HepG2 (cell line): ENCODE measurements around the gene TRMT112. TPM values are rescaled to one million over a fixed set of nuclear protein-coding genes. Genes with fewer than 3 reads are reported as not detected.

Source experiments
- ATF1 ChIP-seq: IDR thresholded peaks from 2 replicates; pipeline ENCODE4 v1.6.1; 2016; ENCODE audit warnings: mild to moderate bottlenecking, control low read depth
- CBFB ChIP-seq: sonication (generic); formaldehyde crosslinking; IDR thresholded peaks from 2 replicates; pipeline ENCODE4 v1.4.0; 2020; ENCODE audit warnings: missing genetic modification reagents
- CEBPB ChIP-seq: IDR thresholded peaks from 2 replicates; pipeline ENCODE4 v1.6.1; 2011; ENCODE audit warnings: low read depth, low read length, improper control_type of control experiment, borderline replicate concordance
- GABPA ChIP-seq, 2 experiments: IDR thresholded peaks; 2 replicates each; pipeline ENCODE4 v1.6.1; 2011 to 2016; ENCODE audit warnings: low read depth in 2 of 2, low read length in 1 of 2, missing biosample characterization in 1 of 2, missing genetic modification characterization in 1 of 2
- HBP1 ChIP-seq: IDR thresholded peaks from 2 replicates; pipeline ENCODE4 v1.6.1; 2016; ENCODE audit warnings: low read depth, control low read depth
- KLF11 ChIP-seq: IDR thresholded peaks from 2 replicates; pipeline ENCODE4 v1.6.1; 2016; ENCODE audit warnings: missing compliant biosample characterization
- PAF1 ChIP-seq: IDR thresholded peaks from 2 replicates; pipeline ENCODE4 v1.6.1; 2016; ENCODE audit warnings: missing genetic modification reagents, missing compliant biosample characterization
- RFX3 ChIP-seq: IDR thresholded peaks from 2 replicates; pipeline ENCODE4 v1.6.1; 2016; ENCODE audit warnings: missing biosample characterization, missing genetic modification reagents
- SNAPC5 ChIP-seq: sonication (generic); formaldehyde crosslinking; IDR thresholded peaks from 2 replicates; pipeline ENCODE4 v1.8.1; 2023; ENCODE audit warnings: mild to moderate bottlenecking, missing genetic modification reagents, borderline replicate concordance
- SOX6 ChIP-seq, 2 experiments: fragments of 450-650 bp in 1 of 2; sonication (generic) in 1 of 2; formaldehyde crosslinking in 1 of 2; IDR thresholded peaks; 2 replicates each; pipeline versions ENCODE4 v1.4.0 to v1.6.1; 2017 to 2020; ENCODE audit warnings: antibody characterized with exemption in 1 of 2, mild to moderate bottlenecking in 1 of 2, missing genetic modification reagents in 1 of 2
- TAF1 ChIP-seq: sonication (generic); formaldehyde crosslinking; IDR thresholded peaks from 2 replicates; pipeline ENCODE4 v1.4.0; 2020; ENCODE audit warnings: missing genetic modification reagents
- TIGD3 ChIP-seq: sonication (generic); formaldehyde crosslinking; IDR thresholded peaks from 2 replicates; pipeline ENCODE4 v1.5.1; 2020; ENCODE audit warnings: mild to moderate bottlenecking, missing genetic modification reagents, borderline replicate concordance
- ZBTB14 ChIP-seq: sonication (generic); formaldehyde crosslinking; IDR thresholded peaks from 2 replicates; pipeline ENCODE4 v1.4.0; 2020; ENCODE audit warnings: missing genetic modification reagents
- ZNF230 ChIP-seq: sonication (generic); formaldehyde crosslinking; IDR thresholded peaks from 2 replicates; pipeline ENCODE4 v1.4.0; 2020; ENCODE audit warnings: mild to moderate bottlenecking, missing genetic modification reagents
- ZNF614 ChIP-seq: IDR thresholded peaks from 2 replicates; pipeline ENCODE4 v1.6.1; 2018; ENCODE audit warnings: missing biosample characterization, missing genetic modification reagents, inconsistent platforms, borderline replicate concordance
- ZNF768 ChIP-seq: sonication (generic); formaldehyde crosslinking; IDR thresholded peaks from 2 replicates; pipeline ENCODE4 v1.4.0; 2020; ENCODE audit warnings: missing genetic modification reagents
- ZSCAN12 ChIP-seq: sonication (generic); formaldehyde crosslinking; IDR thresholded peaks from 2 replicates; pipeline ENCODE4 v1.9.0; 2021; ENCODE audit warnings: mild to moderate bottlenecking, missing genetic modification reagents
- polyA plus RNA-seq, 8 experiments: library from polyadenylated mRNA; depleted of rRNA in 3 of 8; stranded (reverse) in 7 of 8; unstranded in 1 of 8; fragments of >200 nt; fragmentation: Illumina TruSeq in 4 of 8; extraction: Trizol in 4 of 8; gene quantifications; 2 replicates each; pipeline versions ENCODE4 v1.2.1 to v1.2.3, GENCODE V29; 2011 to 2016; ENCODE audit warnings: low read depth in 4 of 8, missing spikeins in 1 of 8, mixed read lengths in 1 of 8; ENCODE audit not compliant: insufficient read depth in 1 of 8
- total RNA-seq, 5 experiments: library from RNA; depleted of rRNA; stranded (reverse); fragments of >200 nt; fragmentation: Illumina TruSeq; extraction: Trizol; gene quantifications; 2 replicates each; pipeline ENCODE4 v1.2.3, GENCODE V29; 2016; ENCODE audit warnings: low read depth in 1 of 5
- TF ChIP-seq, protein P1 (sequence below): sonication (generic); formaldehyde crosslinking; IDR thresholded peaks from 2 replicates; pipeline ENCODE4 v1.4.0; 2020; ENCODE audit warnings: missing genetic modification reagents, borderline replicate concordance
- TF ChIP-seq, protein P2 (sequence below): sonication (generic); formaldehyde crosslinking; IDR thresholded peaks from 2 replicates; pipeline ENCODE4 v1.5.0; 2020; ENCODE audit warnings: mild to moderate bottlenecking, missing genetic modification reagents

TRMT112 gene
- total and polyA plus RNA-seq, 2 of the 13 experiments (the other 11 are each of a cell fraction or from before 2014, with no cell fraction given): 186 to 409 TPM

DNA sequence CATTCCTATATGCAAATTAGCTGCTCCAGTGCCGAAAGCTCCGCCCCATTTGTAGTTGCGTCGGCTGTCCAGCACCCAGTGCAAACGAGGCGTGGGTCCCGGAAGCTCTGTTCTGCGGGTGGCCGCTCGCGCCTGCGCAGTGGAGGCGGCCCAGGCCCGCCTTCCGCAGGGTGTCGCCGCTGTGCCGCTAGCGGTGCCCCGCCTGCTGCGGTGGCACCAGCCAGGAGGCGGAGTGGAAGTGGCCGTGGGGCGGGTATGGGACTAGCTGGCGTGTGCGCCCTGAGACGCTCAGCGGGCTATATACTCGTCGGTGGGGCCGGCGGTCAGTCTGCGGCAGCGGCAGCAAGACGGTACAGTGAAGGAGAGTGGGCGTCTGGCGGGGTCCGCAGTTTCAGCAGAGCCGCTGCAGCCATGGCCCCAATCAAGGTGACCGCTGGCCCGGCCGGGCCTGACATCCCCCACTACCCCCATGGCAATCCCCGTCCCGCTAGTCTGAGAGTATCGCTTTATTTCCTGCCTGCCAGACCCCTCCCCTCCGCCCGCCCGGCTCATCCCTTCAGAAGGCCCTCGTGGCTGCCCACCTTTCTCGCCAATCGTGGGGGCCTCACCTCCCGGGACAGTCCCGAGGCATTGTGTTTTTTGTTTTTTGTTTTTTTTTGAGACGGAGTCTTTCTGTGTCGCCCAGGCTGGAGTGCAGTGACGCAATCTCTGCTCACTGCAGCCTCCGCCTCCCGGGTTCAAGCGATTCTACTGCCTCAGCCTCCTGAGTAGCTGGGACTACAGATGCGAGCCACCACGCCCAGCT is 804 bp upstream of the TRMT112 start, which contains the start of gene PRDX5 (continued):
- TF ChIP-seq, protein P1, sequence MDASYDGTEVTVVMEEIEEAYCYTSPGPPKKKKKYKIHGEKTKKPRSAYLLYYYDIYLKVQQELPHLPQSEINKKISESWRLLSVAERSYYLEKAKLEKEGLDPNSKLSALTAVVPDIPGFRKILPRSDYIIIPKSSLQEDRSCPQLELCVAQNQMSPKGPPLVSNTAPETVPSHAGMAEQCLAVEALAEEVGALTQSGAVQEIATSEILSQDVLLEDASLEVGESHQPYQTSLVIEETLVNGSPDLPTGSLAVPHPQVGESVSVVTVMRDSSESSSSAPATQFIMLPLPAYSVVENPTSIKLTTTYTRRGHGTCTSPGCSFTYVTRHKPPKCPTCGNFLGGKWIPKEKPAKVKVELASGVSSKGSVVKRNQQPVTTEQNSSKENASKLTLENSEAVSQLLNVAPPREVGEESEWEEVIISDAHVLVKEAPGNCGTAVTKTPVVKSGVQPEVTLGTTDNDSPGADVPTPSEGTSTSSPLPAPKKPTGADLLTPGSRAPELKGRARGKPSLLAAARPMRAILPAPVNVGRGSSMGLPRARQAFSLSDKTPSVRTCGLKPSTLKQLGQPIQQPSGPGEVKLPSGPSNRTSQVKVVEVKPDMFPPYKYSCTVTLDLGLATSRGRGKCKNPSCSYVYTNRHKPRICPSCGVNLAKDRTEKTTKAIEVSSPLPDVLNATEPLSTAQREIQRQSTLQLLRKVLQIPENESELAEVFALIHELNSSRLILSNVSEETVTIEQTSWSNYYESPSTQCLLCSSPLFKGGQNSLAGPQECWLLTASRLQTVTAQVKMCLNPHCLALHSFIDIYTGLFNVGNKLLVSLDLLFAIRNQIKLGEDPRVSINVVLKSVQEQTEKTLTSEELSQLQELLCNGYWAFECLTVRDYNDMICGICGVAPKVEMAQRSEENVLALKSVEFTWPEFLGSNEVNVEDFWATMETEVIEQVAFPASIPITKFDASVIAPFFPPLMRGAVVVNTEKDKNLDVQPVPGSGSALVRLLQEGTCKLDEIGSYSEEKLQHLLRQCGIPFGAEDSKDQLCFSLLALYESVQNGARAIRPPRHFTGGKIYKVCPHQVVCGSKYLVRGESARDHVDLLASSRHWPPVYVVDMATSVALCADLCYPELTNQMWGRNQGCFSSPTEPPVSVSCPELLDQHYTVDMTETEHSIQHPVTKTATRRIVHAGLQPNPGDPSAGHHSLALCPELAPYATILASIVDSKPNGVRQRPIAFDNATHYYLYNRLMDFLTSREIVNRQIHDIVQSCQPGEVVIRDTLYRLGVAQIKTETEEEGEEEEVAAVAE: no peak
- TF ChIP-seq, protein P2, sequence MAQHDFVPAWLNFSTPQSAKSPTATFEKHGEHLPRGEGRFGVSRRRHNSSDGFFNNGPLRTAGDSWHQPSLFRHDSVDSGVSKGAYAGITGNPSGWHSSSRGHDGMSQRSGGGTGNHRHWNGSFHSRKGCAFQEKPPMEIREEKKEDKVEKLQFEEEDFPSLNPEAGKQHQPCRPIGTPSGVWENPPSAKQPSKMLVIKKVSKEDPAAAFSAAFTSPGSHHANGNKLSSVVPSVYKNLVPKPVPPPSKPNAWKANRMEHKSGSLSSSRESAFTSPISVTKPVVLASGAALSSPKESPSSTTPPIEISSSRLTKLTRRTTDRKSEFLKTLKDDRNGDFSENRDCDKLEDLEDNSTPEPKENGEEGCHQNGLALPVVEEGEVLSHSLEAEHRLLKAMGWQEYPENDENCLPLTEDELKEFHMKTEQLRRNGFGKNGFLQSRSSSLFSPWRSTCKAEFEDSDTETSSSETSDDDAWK: no peak
- TF ChIP-seq ATF1: no peak
- TF ChIP-seq ZNF768 (CRISPR knock-in tag): peak; percentile 61; the same call in 1 of the 2 replicates
- no peak for TF ChIP-seq SOX6 (IDR thresholded peaks at IDR 0.05)
- no peak; the same call in 1 of the 2 replicates for TF ChIP-seq SOX6 (CRISPR knock-in tag; IDR thresholded peaks at IDR 0.05)
- no peak for TF ChIP-seq ZSCAN12
- no peak for TF ChIP-seq HBP1 (CRISPR knock-in tag)
- no peak for TF ChIP-seq ZBTB14
- TF ChIP-seq CEBPB: 0 out of 2 replicates have a peak, but pooled peaks have one; percentile 16
- TF ChIP-seq CBFB (CRISPR knock-in tag): no peak
- TF ChIP-seq KLF11 (CRISPR knock-in tag): no peak
- TF ChIP-seq TIGD3 (CRISPR knock-in tag): no peak
- TF ChIP-seq PAF1 (CRISPR knock-in tag): no peak
- TF ChIP-seq TAF1 (CRISPR knock-in tag): peak; percentile 69
- TF ChIP-seq ZNF230: no peak; the same call in 1 of the 2 replicates
- no peak for TF ChIP-seq SNAPC5 (CRISPR knock-in tag)
- peak; percentile 62 for TF ChIP-seq GABPA (IDR thresholded peaks at IDR 0.05; ENCODE audit: low read depth, low read length)
- no peak for TF ChIP-seq GABPA (CRISPR knock-in tag; IDR thresholded peaks at IDR 0.05; ENCODE audit: low read depth)
- peak; percentile 34; the same call in 1 of the 2 replicates for TF ChIP-seq ZNF614 (CRISPR knock-in tag)
- TF ChIP-seq RFX3 (CRISPR knock-in tag): no peak
